Measurements from ENCODE around the gene TAF1.

GRCh38 chrX:71438750-71439149 lies 72.6 kb downstream of the TAF1 start:
- no peak for TF ChIP-seq POLR2A (IDR thresholded peaks at IDR 0.05)
- no peak for TF ChIP-seq CTCF (IDR thresholded peaks at IDR 0.05 in 4 of 5, conservative IDR thresholded peaks at IDR 0.05 in 1 of 5)
